Activated CD8-positive, alpha-beta memory T cell treated with anti-CD3 and anti-CD28 coated beads, Interleukin-2, amount 50 U/mL, for 24 hours (primary cell): Measurements from ENCODE around the gene OR6C70.
"Not testable (repeated sequence)": the region's sequence is repeated elsewhere in the genome, so short reads cannot be mapped to it uniquely, and the experiment has no call there.

Experiments used
- DNase-seq: peaks from one replicate; pipeline ENCODE4 v3.0.0-alpha.2; 2020; ENCODE audit errors: extremely low read depth

OR6C70 gene

GRCh38 chr12:55470088-55470829 is at the start of gene OR6C70:
Gene OR6C70, minus strand, starts transcription at chr12:55470138. Its CDS starts 0 bp downstream, at chr12:55470138.
- DNase-seq, result no peak

GRCh38 chr12:55516391-55516790 is 46.5 kb upstream of the OR6C70 start:
- no peak for DNase-seq

DNA sequence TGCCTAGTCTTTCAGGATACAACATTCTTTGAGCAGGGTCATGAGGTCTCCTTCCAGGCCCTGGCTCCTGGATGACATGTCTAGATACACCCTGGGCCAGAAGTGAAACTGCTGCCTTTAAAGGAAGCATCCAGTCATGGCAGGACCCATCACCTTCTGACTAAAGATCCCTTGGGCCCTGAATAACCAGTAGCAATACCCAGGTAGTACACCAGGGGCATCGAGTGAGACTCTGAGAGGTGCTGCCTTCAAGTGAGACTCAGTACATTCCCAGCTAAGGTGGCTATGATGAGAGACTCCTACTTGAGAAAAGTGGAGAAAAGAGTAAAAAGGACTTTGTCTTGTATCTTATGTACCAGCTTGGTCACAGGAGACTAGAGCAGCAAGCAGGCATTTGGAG is 45.8 kb upstream of the OR6C70 start:
- DNase-seq, result no peak

- no peak for DNase-seq
Observed at GRCh38 chr12:55501601-55502000, 31.7 kb upstream of the OR6C70 start.

GRCh38 chr12:55499810-55500252 is 29.9 kb upstream of the OR6C70 start:
- no peak for DNase-seq

- DNase-seq, result no peak
Observed at GRCh38 chr12:55499231-55499630, 29.3 kb upstream of the OR6C70 start.

DNA sequence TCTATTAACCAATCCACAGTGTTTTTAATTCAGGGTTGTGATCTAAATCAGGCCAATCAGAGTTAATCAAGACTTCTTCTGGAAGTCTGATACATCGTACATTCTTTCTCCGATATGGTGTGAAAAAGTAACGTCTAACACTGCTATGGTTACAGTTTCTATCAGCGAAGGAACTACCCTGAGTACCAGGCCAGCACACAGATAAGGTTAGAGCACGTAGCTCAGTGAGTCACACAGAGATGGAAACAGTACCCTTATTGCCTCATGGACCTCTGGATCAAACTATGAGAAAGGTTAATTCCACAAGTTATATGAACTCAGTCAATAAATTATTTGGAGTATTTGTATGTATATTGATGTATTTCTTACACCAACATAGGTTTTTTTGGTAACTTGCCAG is 25.6 kb upstream of the OR6C70 start:
- DNase-seq, result no peak

DNA sequence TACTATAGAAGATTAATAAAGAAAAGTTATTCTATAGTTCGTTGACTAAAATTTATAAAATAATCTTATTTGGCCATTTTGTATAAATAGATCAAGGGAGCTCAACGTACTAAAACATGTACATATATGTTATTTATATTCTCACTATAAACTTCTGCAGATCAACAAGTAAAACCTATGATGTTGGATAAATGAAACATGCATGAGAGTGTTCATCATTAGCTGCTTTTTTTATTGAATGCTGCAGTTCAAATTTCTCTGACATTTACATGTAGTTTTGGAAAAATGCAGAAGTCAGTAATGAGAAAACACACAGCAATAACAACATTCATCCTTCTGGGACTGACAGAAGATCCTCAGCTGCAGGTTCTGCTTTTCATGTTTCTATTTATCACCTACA is 22.1 kb upstream of the OR6C70 start, which contains the start of gene OR6C68:
Gene OR6C68 (plus strand): TSS at position 301 of the 400 bp plus-strand sequence. CDS start 0 bp downstream, at position 301.
- no peak for DNase-seq

GRCh38 chr12:55484284-55484683 is 14.3 kb upstream of the OR6C70 start:
- DNase-seq, result not testable (repeated sequence)

DNA sequence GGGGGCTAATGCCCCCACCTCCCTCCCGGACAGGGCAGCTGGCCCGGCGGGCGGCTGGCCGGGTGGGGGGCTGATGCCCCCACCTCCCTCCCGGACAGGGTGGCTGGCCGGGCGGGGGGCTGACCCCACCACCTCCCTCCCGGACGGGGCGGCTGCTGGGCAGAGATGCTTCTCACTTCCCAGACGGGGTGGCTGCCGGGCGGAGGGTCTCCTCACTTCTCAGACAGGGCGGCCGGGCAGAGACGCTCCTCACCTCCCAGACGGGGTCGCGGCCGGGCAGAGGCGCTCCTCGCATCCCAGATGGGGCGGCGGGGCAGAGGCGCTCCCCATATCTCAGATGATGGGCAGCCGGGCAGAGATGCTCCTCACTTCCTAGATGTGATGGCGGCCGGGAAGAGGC is 9.2 kb upstream of the OR6C70 start:
- not testable (repeated sequence) for DNase-seq

- DNase-seq, result no peak
Observed at GRCh38 chr12:55472264-55472663, 2.3 kb upstream of the OR6C70 start.

- DNase-seq, result no peak
Observed at GRCh38 chr12:55469291-55469690, 647 bp downstream of the OR6C70 start.

GRCh38 chr12:55467836-55468235 is 2.1 kb downstream of the OR6C70 start:
- no peak for DNase-seq

DNA sequence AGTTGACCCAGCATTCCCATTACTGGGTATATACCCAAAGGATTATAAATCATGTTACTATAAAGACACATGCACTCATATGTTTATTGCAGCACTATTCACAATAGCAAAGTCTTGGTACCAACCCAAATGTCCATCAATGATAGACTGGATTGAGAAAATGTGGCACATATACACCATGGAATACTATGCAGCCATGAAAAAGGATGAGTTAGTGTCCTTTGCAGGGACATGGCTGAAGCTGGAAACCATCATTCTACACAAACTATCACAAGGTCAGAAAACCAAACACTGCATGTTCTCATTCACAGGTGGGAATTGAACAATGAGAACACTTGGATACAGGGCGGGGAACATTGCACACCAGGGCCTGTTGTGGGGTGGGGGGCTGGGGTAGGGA is 5.0 kb downstream of the OR6C70 start:
- not testable (repeated sequence) for DNase-seq

- no peak for DNase-seq
Observed at GRCh38 chr12:55448825-55449224, 21.1 kb downstream of the OR6C70 start.

DNA sequence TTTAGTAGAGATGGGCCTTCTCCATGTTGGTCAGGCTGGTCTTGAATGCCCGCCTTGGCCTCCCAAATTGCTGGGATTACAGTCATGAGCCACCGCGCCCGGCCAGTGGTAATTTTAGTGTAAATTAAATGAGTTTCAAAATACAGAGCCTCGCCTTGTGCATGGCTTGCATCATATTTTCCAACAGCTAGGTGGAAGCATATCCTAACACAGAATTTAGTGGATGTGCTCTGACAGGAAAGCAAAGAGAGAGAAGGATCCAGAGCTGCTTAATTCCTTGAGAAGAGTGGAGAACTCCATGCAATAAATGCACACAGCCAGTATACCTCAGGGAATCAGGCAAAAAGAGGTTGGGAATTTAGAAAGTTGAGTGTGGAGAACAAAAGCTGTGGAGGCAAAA is 23.6 kb downstream of the OR6C70 start:
- no peak for DNase-seq

GRCh38 chr12:55445357-55445756 is 24.6 kb downstream of the OR6C70 start:
- no peak for DNase-seq

- DNase-seq, result no peak
Observed at GRCh38 chr12:55443776-55444175, 26.2 kb downstream of the OR6C70 start, which contains the start of gene OR6C2. Gene OR6C2, plus strand, starts transcription at chr12:55444076. Its CDS starts 8,138 bp downstream, at chr12:55452214.

- not testable (repeated sequence) for DNase-seq
Observed at GRCh38 chr12:55441233-55441632, 28.7 kb downstream of the OR6C70 start.

DNA sequence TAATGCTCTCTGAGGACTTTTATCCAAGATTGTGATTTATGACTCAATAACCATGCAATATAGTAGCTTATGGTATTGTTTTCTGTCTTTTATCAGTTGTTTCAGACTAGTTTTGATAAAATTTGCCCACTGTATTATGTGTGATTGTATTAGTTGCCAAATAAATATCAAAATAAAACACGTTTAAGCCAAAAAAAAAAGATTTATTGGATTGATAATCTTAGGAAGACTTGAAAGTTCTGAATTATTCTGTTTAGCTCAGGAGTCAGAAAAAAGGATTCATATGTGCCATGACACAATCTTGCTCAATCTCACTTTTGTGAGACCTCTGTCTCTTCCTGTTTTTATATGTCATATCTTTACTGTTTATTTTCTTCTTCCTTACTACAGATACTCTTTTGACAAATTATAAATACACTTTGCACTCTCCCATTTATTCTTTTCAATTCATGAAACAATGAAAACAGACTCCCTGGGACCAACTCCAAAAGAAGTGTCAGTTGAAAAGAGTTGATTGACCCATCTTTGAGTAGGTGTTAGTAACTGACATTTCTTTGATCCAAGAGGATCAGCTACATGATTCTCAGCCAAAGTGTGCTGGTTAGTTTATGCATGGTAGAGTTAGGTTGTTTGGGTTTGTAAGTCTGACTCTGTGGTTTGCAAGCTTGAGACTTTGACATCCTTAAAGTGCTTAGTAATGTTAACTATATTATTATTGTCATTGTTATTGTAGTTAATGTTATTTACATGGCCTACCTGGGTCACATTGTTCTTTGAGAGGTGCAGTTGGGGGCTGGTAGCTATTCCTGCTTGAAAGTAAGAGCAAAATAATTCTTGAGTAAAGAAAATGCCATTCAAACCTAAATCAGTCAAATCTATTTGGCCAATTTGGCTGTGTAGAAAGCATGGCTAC is 41.4 kb downstream of the OR6C70 start:
- DNase-seq, result no peak

- DNase-seq, result no peak
Observed at GRCh38 chr12:55425954-55426353, 44.0 kb downstream of the OR6C70 start, which contains the start of gene OR6C76. Gene OR6C76, plus strand, starts transcription at chr12:55426254. Its CDS starts 0 bp downstream, at chr12:55426254.

GRCh38 chr12:55420307-55420962 is 49.5 kb downstream of the OR6C70 start:
- no peak for DNase-seq
